Activated CD4-positive, CD25-positive, alpha-beta regulatory T cell treated with anti-CD3 and anti-CD28 coated beads, Interleukin-2, amount 50 U/mL, for 16 hours (primary cell): Measurements from ENCODE around the gene LSP1.

ENCODE experiments used
- DNase-seq: peaks from one replicate; pipeline ENCODE4 v3.0.0-alpha.2; 2020; ENCODE audit warnings: low read depth, low spot score

LSP1 gene

DNA sequence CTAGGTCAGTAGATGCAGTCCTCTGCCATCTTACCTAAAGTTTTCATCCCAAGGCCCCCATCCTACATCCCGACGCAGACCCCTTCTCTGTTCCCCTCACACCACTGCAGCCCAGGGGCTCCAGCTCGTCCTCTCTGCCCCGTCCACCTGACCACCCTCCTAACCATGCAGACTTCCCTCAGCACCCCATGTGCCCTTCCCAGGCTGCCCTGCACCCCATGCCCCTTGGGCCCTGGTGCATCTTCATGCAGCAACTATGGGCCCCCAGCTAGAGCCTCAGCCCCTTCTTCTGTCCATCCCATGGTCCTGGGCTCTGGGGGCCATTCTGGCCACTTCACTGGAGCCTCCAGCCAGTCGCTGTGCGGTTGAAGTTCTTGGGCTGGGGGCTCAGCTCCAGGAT, 35.9 kb downstream of the LSP1 start:
- DNase-seq: no peak

DNA sequence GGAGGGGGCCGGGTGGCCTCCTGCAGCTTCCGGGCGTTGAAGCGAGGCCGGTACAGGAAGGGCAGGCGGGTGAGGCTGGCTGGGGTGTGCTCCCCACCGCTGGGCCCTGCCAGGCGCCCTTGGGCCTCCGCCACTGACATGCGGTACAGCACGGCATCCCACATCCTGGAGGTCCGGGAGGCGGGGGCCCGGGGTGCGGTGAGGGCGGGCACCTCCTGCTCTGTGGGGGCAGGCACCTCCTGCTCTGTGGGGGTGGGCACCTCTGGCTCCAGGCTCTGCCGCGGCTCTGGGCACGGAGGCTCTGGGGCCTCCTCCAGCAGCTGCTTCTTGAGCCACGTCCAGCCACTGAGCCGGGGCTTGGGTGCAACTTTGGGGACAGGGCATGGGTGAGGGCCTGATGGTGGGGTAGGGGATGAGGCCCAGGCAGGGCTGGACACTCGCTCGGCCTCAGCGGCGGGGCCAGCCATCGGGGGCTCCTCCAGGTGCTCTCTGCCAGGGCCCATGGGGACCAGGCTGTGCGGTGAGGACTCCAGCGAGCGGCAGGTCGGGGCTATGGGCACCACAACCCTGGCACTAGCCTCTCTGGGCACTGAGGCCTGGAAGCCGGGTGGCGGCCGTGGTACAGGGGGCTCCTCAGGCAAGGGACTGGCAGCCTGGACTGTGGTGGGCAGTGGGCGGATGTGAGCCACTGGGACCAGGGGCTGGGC, 36.5 kb downstream of the LSP1 start:
- peak; percentile 38 for DNase-seq

GRCh38 chr11:1889941-1890855, 37.3 kb downstream of the LSP1 start:
- no peak for DNase-seq

- no peak for DNase-seq
These were observed 38.3 kb downstream of the LSP1 start for GRCh38 chr11:1890856-1891830.

DNA sequence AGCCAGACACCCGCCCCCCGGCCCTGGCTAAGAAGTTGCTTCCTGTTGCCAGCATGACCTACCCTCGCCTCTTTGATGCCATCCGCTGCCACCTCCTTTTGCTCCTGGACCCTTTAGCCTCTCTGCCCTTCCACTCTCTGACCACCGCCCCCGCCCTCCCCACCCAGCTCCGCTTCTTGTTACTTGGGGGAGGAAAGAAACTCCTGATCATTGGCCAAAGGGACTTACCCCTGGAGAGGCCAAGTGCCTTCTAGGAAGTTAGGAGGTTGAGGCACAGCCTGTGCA, 38.9 kb downstream of the LSP1 start, which contains the start of gene PRR33:
PRR33 (minus strand) TSS at position 65 of the 285 bp plus-strand sequence. CDS start 1,311 bp downstream, outside the sequence.
- no peak for DNase-seq

DNA sequence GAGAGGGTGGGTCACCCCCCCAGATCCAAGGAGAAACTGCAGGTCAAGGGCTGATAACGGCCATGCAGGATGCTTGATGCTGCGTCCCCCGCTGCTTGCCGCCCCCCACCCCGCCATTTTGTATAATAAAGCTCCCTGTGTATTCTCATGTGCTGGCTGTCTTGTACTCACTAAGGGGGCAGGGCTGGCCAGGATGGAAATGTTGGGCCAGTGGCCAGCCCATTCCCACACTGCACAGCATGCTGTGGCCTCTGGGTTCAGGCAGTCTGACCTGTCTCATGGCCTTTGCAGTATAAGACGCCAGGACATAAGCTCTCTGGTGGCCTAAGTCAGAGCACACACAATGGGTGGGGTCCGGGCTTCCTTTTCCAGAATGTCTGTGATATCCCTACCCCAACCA, 39.2 kb downstream of the LSP1 start:
- DNase-seq: no peak

DNA sequence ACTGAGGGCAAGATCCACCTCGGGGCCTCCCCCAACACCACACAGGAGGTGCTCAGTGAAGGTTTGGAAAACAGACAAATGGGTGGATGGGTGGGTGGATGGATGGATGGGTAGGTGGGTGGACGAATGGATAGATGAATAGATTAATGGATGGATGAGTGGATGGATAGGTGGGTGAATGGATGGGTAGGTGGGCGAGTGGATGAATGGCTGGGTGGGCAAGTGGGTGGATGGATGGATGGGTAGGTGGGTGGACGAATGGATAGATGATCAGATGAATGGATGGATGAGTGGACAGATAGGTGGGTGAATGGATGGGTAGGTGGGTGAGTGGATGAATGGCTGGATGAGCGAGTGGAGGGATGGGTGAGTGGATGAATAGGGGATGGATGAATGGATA, 39.7 kb downstream of the LSP1 start:
- no peak for DNase-seq

- no peak for DNase-seq
These were observed 40.9 kb downstream of the LSP1 start for GRCh38 chr11:1893581-1894359.

- DNase-seq: no peak
These were observed 41.9 kb downstream of the LSP1 start for GRCh38 chr11:1894759-1895158.

DNA sequence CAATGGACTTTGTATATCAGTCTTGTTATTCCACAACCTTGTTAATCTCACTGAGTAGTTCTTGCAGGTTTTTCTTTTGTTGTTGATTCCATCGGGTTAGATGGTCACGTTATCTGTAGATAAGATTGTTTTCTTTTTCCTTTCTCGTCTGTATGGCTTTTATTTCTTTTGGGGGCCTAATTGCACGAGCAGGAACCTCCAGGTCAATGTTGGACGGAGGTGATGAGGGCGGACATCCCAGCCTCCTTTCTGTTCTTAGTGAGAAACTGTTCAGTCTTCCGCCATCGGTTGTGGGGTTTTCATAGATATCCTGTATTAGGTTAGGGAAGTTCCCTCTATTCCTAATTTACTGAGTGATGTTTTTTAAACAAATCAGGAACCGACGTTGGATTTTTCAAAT, 43.6 kb downstream of the LSP1 start:
- no peak for DNase-seq

DNA sequence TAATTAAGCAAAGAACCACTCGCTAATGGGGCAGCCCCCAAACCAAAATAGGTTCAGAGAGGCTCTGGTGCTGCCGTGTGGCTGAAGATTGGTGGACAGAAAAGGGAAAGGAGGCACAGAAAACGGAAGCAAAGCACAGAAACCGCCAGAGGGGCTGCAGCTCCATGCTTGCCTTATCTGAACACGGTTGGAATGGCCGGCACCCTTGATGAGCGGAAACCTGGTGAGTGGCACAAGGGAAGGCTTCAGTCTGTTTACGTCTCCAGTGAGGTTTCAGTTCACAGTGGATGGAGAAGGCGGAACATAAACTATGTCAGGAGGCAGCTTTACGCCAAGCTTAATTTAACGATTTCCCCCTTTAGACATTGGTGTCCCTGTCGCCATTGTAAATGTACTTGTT, 44.0 kb downstream of the LSP1 start:
- no peak for DNase-seq

DNA sequence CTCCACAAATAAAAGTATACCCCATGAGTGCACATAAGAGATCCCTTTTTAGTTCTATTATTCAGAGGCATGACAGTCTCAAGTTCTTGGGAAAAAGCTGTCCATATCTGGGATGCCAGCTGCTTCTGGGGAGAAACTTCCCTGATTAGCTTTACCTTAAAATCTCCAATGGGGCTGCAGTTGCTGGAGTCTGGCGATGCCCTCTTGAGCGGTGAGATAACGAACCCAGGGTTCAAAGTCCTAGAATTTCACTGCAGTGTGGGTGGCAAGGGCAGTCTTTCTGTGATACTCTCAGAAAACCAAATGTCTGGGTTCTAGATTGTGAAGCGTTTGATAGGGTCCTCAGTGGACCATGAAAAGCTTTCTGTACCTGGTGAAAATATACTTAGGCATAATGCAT, 46.2 kb downstream of the LSP1 start:
- no peak for DNase-seq

GRCh38 chr11:1899686-1900085, 46.8 kb downstream of the LSP1 start:
- no peak for DNase-seq

GRCh38 chr11:1906181-1906580, 53.3 kb downstream of the LSP1 start:
- DNase-seq: no peak

DNA sequence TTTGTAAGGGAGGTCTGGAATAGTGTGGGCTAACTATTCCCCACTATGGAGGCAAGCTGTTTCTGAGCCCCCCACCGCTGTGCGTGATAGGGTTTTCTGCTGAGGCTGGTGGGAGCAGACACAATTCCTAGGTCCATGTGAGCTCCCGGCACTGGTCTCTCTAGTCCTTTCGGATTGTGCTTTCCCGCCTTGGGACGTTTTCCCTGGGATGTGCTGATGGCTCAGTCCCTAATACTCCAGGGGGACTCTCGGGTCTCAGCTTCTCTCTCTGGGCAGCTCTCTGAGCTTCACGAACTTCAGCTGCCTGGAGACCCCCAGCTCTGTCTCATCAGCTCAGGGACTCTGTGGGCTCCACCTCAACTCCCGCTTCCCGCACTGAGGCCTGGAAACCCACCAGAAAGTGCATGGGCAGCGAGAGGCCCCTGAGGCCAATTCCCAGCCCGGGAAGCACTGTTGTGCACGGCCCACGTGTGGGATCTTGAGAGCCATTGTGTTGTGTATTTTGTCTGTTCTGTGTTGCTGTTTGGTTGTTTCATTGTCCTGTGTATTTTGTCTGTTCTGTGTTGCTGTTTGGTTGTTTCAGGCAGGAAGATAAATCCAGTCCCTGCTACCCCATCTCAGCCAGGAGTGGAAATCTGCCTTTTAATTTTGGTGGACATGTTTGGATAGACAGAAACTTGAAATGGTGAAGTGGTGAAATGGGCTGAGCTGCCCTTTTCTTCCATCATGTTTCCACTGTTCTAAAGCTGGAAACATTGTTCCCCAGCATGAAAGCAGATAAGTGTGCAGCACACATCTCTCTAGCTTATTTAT, 53.9 kb downstream of the LSP1 start:
- DNase-seq: no peak

GRCh38 chr11:1908618-1909017, 55.7 kb downstream of the LSP1 start:
- DNase-seq: no peak

- DNase-seq: no peak
These were observed 56.6 kb downstream of the LSP1 start for GRCh38 chr11:1909524-1909923.

DNA sequence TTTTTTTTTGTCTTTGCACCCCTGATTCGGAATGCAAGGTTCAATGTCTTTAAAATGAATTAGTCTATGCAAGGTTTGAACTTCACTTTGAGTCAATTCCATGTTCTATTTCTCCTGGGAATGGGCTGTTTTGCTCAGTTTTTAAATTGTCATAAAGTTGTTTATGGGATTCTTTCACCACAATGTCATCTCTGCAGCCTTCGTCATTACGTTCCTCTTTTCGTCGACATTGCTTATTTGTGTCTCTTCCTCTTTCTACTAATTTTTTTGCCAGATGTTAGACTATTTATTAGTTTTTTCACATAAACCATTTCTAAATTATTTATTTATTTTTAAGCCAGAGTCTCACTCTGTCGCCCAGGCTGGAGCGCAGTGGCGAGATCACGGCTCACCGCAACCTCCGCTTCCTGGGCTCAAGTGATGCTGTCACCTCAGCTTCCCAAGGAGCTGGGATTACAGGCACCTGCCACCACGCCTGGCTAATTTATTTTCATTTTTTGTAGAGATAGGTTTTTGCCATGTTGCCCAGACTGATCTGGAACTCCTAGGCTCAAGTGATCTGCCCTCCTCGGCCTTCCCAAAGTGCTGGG, 59.5 kb downstream of the LSP1 start:
- no peak for DNase-seq

- no peak for DNase-seq
These were observed 60.6 kb downstream of the LSP1 start for GRCh38 chr11:1913271-1914060.
